GM12878 (cell line): ENCODE data around the gene ADAMTS4. TPM values are rescaled to one million over a fixed set of nuclear protein-coding genes. Genes with fewer than 3 reads are reported as not detected.
A peak's percentile ranks its signal among the peaks of the same experiment; 100 is the strongest.

Experiments used
- BCL11A ChIP-seq: IDR thresholded peaks from 2 replicates; pipeline ENCODE4 v1.6.1; 2011; ENCODE audit warnings: low read depth, low read length
- BCL3 ChIP-seq: IDR thresholded peaks from 2 replicates; pipeline ENCODE4 v1.6.1; 2011; ENCODE audit warnings: borderline replicate concordance, low read depth, mild to moderate bottlenecking, moderate library complexity, low read length; ENCODE audit not compliant: insufficient read depth, poor library complexity, severe bottlenecking
- ESRRA ChIP-seq: IDR thresholded peaks from 2 replicates; pipeline ENCODE4 v1.6.1; 2012; ENCODE audit warnings: mild to moderate bottlenecking, low read length, improper control_type of control experiment
- EZH2 ChIP-seq: IDR thresholded peaks from 2 replicates; pipeline ENCODE4 v1.6.1; 2012; ENCODE audit warnings: low read depth, mild to moderate bottlenecking, control low read depth, inconsistent platforms, low read length, borderline replicate concordance; ENCODE audit not compliant: control insufficient read depth
- HDGF ChIP-seq: fragments of 450-650 bp; IDR thresholded peaks from 2 replicates; pipeline ENCODE4 v1.6.1; 2016; ENCODE audit warnings: antibody characterized with exemption
- HSF1 ChIP-seq: fragments of 150-350 bp; IDR thresholded peaks from 2 replicates; pipeline ENCODE4 v1.6.1; 2014; ENCODE audit warnings: mild to moderate bottlenecking, low read depth, low read length
- IKZF1 ChIP-seq: fragments of 450-650 bp; conservative IDR thresholded peaks from 2 replicates; pipeline ENCODE4 v1.6.1; 2017; ENCODE audit warnings: antibody characterized with exemption, mild to moderate bottlenecking
- LARP7 ChIP-seq: fragments of 450-650 bp; IDR thresholded peaks from 2 replicates; pipeline ENCODE4 v1.6.1; 2017; ENCODE audit warnings: mild to moderate bottlenecking
- MYC ChIP-seq: IDR thresholded peaks from 2 replicates; pipeline ENCODE4 v1.6.1; 2011; ENCODE audit warnings: mild to moderate bottlenecking, low read length, moderate library complexity, inconsistent platforms; ENCODE audit not compliant: insufficient read depth, insufficient replicate concordance, insufficient read length, severe bottlenecking
- NR2F1 ChIP-seq: fragments of 450-650 bp; conservative IDR thresholded peaks from 2 replicates; pipeline ENCODE4 v1.6.1; 2017; ENCODE audit warnings: mild to moderate bottlenecking
- POLR2A ChIP-seq: IDR thresholded peaks from 2 replicates; pipeline ENCODE4 v1.6.1; 2011; ENCODE audit warnings: low read depth, mild to moderate bottlenecking, low read length
- RAD51 ChIP-seq: fragments of 450-650 bp; IDR thresholded peaks from 2 replicates; pipeline ENCODE4 v1.6.1; 2016; ENCODE audit warnings: moderate library complexity, mild to moderate bottlenecking, inconsistent platforms
- RCOR1 ChIP-seq: conservative IDR thresholded peaks from 2 replicates; pipeline ENCODE4 v1.6.1; 2012; ENCODE audit warnings: low read depth, low read length, improper control_type of control experiment
- RELB ChIP-seq: fragments of 450-650 bp; IDR thresholded peaks from 2 replicates; pipeline ENCODE4 v1.6.1; 2017; ENCODE audit warnings: low read depth, mild to moderate bottlenecking, moderate library complexity
- SMARCA5 ChIP-seq: fragments of 450-650 bp; IDR thresholded peaks from 2 replicates; pipeline ENCODE4 v1.6.1; 2017; ENCODE audit warnings: mild to moderate bottlenecking
- SRF ChIP-seq, 2 experiments: IDR thresholded peaks; 2 replicates each; pipeline ENCODE4 v1.6.1; 2011; ENCODE audit warnings: low read depth in 2 of 2, low read length in 2 of 2, mild to moderate bottlenecking in 1 of 2, moderate library complexity in 1 of 2
- TCF7 ChIP-seq: IDR thresholded peaks from 2 replicates; pipeline ENCODE4 v1.6.1; 2014; ENCODE audit warnings: antibody characterized with exemption, borderline replicate concordance
- ZNF207 ChIP-seq: fragments of 450-650 bp; IDR thresholded peaks from 2 replicates; pipeline ENCODE4 v1.6.1; 2014; ENCODE audit warnings: antibody characterized with exemption, mild to moderate bottlenecking, borderline replicate concordance
- ZSCAN29 ChIP-seq: fragments of 450-650 bp; IDR thresholded peaks from 2 replicates; pipeline ENCODE4 v1.6.1; 2017; ENCODE audit warnings: mild to moderate bottlenecking, moderate library complexity
- ZZZ3 ChIP-seq: IDR thresholded peaks from 2 replicates; pipeline ENCODE4 v1.6.1; 2011; ENCODE audit warnings: low read depth; ENCODE audit not compliant: control insufficient read depth, insufficient read length
- polyA plus RNA-seq, 11 experiments: library from polyadenylated mRNA; depleted of rRNA in 4 of 11; unstranded in 6 of 11; stranded (reverse) in 5 of 11; fragments of >200 nt; fragmentation: Nextera tagmentation in 4 of 11; fragmentation: Illumina TruSeq in 1 of 11; extraction: Ambion mirVana in 4 of 11; extraction: Trizol in 1 of 11; gene quantifications; 1 replicate in 1 of 11; 2 replicates in 10 of 11; pipeline versions ENCODE4 v1.2.1 to v1.2.3, GENCODE V29; 2011 to 2016; ENCODE audit warnings: inconsistent platforms in 2 of 11, missing spikeins in 2 of 11, low read depth in 1 of 11
- total RNA-seq, 4 experiments: library from RNA; depleted of rRNA in 3 of 4; stranded (reverse); fragments of >200 nt in 3 of 4; fragmentation: Illumina TruSeq in 1 of 4; extraction: Trizol in 1 of 4; gene quantifications; 2 replicates each; pipeline versions ENCODE4 v1.2.1 to v1.2.3, GENCODE V29; 2013 to 2021
- TF ChIP-seq, protein P1 (sequence below): IDR thresholded peaks from 2 replicates; pipeline ENCODE4 v1.6.1; 2012; ENCODE audit warnings: improper control_type of control experiment, low read depth, low read length; ENCODE audit not compliant: insufficient replicate concordance
- TF ChIP-seq, protein P2 (sequence below): IDR thresholded peaks from 2 replicates; pipeline ENCODE4 v1.6.1; 2012; ENCODE audit warnings: low read length, inconsistent platforms

ADAMTS4 gene
- total and polyA plus RNA-seq, 10 of the 15 experiments (the other 5 are each of a cell fraction or from before 2014, with no cell fraction given): 0.01 to 0.13 (median 0.05) TPM; not detected in 2

DNA sequence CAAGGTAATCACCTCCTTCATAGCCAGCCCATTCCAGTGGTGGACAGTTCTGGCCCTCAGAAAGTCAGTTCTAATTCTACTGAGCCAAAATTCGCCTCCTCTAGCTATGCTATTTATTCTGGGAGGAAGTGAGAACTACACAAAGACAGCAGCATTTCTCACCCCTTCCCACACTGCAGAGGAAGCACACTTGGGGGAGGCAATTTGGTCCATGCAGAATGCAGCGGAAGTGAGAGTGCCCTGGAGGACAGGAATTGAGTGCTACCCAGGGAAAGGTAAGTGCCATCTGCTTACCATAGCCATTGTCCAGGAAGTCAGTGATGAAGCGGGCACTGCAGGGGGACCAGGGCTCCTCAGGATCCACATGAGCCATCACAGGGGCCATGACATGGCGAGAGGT, 3.7 kb downstream of the ADAMTS4 start (continued):
- TF ChIP-seq, protein P1, sequence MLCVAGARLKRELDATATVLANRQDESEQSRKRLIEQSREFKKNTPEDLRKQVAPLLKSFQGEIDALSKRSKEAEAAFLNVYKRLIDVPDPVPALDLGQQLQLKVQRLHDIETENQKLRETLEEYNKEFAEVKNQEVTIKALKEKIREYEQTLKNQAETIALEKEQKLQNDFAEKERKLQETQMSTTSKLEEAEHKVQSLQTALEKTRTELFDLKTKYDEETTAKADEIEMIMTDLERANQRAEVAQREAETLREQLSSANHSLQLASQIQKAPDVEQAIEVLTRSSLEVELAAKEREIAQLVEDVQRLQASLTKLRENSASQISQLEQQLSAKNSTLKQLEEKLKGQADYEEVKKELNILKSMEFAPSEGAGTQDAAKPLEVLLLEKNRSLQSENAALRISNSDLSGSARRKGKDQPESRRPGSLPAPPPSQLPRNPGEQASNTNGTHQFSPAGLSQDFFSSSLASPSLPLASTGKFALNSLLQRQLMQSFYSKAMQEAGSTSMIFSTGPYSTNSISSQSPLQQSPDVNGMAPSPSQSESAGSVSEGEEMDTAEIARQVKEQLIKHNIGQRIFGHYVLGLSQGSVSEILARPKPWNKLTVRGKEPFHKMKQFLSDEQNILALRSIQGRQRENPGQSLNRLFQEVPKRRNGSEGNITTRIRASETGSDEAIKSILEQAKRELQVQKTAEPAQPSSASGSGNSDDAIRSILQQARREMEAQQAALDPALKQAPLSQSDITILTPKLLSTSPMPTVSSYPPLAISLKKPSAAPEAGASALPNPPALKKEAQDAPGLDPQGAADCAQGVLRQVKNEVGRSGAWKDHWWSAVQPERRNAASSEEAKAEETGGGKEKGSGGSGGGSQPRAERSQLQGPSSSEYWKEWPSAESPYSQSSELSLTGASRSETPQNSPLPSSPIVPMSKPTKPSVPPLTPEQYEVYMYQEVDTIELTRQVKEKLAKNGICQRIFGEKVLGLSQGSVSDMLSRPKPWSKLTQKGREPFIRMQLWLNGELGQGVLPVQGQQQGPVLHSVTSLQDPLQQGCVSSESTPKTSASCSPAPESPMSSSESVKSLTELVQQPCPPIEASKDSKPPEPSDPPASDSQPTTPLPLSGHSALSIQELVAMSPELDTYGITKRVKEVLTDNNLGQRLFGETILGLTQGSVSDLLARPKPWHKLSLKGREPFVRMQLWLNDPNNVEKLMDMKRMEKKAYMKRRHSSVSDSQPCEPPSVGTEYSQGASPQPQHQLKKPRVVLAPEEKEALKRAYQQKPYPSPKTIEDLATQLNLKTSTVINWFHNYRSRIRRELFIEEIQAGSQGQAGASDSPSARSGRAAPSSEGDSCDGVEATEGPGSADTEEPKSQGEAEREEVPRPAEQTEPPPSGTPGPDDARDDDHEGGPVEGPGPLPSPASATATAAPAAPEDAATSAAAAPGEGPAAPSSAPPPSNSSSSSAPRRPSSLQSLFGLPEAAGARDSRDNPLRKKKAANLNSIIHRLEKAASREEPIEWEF: no peak
- no peak for TF ChIP-seq RCOR1
- TF ChIP-seq RAD51: no peak
- 0 out of 2 replicates have a peak, but pooled peaks have one; percentile 32 for TF ChIP-seq SMARCA5
- no peak for TF ChIP-seq HDGF
- TF ChIP-seq BCL11A: no peak
- no peak for TF ChIP-seq ZSCAN29
- TF ChIP-seq NR2F1: no peak
- no peak for TF ChIP-seq MYC
- TF ChIP-seq EZH2: no peak
- TF ChIP-seq ZNF207: no peak
- TF ChIP-seq, protein P2, sequence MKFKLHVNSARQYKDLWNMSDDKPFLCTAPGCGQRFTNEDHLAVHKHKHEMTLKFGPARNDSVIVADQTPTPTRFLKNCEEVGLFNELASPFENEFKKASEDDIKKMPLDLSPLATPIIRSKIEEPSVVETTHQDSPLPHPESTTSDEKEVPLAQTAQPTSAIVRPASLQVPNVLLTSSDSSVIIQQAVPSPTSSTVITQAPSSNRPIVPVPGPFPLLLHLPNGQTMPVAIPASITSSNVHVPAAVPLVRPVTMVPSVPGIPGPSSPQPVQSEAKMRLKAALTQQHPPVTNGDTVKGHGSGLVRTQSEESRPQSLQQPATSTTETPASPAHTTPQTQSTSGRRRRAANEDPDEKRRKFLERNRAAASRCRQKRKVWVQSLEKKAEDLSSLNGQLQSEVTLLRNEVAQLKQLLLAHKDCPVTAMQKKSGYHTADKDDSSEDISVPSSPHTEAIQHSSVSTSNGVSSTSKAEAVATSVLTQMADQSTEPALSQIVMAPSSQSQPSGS: no peak
- TF ChIP-seq BCL3: no peak
- TF ChIP-seq POLR2A: no peak
- no peak for TF ChIP-seq ESRRA
- no peak for TF ChIP-seq LARP7
- no peak for TF ChIP-seq ZZZ3
- no peak for TF ChIP-seq HSF1
- no peak for TF ChIP-seq SRF (IDR thresholded peaks at IDR 0.05; ENCODE audit: low read depth in 2 of 2, low read length in 2 of 2)
- no peak for TF ChIP-seq TCF7
- peak; percentile 70 for TF ChIP-seq RELB
- TF ChIP-seq IKZF1: peak; percentile 92
